ENCODE results near the gene GPC5.

Gene GPC5

DNA sequence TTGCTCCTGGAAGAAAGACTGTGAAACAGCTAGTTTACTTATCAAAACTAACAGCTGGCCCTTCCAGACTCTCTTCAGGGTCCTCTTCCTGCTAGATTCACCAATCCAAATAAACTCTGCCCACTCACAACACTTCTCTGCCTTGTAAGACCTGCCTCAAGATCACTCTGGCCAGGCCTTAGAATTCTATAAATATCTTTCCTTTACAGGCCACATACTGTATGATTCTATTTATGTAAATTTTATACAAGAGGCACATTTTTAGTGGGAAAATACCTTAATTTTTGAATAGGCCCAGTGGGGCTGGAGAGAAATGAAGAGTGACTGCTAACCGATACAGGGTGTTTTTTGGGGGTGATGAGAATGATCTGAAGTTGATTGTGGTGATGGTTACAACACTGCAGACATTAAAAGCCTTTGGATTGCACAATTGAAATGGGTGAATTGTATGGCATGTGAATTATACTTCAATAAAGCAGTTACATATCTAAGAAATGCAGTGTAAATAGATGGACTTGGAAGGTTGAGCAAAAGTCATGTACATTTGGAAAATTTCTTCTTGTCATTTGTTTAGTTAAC, 141.8 kb downstream of the GPC5 start:
- no peak for DNase-seq

DNA sequence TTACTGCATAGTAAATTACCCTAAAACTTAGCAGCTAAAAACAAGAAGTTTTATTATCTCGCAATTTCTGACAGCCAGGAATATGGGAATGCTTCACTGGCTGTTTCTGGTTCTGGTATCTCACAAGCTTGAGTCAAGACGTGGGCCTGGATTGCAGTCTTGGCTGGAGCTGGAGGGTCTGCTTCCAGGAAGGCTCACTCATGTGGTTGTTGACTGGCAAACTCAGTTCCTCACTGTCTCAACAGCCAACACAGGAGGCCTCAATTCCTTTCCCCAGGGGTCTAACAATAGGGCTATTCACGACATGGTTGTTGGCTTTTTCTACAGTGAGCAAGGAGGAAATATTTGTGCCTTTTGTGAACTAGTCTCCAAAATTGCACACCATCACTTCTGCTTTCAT, 146.3 kb downstream of the GPC5 start:
- no peak for DNase-seq

DNA sequence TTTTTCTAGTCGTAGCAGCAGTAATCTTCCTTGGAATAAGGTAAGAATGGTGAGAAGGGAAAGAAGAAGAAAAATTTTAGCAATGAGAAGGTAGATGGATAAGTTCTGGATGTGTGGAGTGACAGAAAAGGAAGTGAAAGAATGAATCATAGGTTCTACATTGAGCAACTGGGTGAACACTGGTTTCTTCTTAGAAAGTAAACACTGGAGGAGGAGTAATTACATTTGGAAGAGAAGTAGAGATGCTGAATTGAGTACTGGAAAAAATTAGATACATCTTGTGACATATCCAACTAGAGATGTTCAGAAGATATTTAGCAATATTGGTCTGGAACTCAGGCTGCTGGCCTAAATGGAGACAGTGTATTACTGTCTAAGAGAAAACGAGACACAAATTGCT, 148.5 kb downstream of the GPC5 start:
- no peak for DNase-seq

DNA sequence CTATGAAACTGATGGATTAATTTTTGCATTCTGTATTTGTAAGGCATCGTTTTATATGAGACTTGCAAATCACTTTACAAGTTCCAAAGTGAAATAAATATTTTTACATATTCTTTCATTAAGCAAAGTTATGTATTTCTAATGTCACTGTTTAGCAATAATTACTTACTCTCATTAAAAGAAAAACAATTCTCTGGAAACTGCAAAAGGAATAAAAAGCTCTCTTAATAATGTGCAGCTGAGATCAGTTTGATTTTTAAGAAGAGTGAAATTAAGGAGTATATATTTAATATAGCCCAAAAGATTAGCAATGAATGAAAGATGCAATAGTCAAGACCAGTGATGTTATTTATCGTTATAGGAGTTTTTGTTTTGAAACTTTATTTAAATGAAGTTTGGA, 155.2 kb downstream of the GPC5 start:
- no peak for DNase-seq

DNA sequence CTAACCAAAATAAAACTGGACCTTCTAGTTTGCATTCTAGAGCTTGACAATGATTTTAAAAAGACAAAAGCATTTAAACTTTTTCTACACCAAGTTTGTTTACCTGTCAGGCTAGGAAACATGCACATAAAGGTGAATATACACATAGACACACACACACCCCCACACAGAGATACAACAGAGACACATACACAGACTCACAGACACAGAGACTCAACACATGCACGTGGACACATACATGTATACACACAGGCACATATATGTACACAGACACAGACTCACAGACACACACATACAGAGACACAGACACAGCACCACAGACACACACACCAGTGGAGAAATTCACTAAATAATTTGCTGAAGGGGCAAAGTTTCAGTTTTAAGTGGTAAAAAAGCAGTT, 155.7 kb downstream of the GPC5 start:
- DNase-seq, result no peak

DNA sequence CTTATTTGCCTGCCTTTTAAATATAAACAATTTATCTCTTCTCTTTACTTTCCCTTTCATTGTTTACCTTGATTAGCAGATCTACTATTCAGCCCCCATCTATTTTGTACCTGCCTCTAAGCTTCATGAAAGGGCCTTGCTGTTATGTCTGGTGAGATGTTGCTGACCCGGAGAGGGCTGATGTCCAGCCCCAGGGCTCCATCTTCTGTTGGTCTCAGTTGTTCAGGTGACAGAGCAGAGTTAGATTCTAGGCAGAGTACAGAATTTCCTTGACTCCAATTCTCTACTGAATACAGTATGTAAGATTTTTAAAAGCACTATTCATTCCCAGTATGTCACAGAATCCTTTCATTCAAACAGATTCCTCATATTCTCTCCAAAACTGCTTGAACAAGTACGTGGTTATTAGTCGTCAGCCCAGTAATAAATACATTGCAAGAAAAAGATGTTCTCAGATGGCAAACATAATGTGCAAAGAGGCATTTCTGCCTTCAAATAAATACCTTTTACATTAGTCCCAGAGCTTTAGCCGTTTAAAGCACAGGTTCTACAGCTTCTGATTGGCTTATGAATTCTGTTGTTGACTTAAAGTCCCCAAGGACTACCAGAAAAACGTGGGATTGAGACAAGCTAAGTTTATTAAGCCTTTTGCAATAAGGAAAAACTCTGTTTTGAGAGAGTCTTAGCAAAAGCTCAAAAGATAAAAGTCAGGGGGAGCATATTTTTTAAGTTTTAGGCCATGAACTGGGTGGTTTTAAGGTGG, 159.1 kb downstream of the GPC5 start:
- DNase-seq, result no peak

DNA sequence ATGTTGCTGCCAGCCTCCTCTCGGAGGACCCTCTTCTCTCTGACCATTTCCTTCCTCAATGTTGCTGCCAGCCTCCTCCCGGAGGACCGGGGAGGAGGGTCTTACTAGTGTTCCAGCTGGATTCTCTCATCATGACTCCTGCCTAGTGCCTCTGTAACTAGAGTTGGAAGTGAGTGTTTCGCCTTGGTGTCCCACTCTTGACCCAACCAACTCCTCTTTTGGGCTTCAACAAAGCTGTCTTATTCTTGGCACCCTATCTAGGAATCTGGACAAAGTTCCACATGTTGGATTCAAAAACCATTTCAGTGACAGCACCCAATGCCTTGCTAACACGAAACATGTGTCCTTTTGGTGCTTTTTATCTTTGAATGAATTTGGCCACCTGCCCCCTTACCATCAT, 165.4 kb downstream of the GPC5 start:
- DNase-seq, result no peak

DNA sequence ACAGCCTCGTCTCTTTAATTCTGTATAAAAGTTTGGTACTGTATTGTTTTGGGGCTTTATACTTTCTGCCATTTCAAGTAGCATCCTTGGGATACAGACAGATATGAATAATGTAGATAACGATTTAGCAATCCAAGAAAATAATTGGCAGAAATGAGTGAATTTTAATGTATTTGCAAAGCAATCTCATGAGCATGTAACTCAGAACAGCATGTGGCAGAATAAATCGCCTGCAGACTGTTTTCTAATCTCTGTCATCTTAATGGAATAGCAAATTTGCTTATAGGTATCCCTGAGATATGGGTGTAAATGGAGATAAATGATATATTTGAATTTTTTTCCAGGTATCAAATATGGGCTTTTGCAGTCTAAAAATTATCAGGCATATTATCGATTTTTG, 166.0 kb downstream of the GPC5 start:
- DNase-seq, result no peak

DNA sequence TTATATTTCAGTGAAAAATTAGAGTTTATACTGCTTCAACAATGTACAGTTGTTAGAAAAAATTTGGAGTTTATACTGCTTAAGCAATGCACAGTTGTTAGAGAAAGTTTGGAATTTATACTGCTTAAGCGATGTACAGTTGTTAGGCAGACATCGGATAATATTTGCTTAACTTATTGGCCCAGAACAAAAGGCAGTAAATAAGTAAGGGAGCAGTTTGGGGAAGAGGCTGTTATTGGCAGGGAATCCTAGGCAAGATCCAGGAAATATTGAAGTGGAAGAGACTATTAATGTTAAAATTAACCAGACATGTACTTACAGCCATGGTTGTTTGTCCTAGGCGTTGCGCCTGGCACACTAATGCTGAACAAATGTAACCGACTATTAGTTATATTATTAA, 166.9 kb downstream of the GPC5 start:
- DNase-seq, result no peak

DNA sequence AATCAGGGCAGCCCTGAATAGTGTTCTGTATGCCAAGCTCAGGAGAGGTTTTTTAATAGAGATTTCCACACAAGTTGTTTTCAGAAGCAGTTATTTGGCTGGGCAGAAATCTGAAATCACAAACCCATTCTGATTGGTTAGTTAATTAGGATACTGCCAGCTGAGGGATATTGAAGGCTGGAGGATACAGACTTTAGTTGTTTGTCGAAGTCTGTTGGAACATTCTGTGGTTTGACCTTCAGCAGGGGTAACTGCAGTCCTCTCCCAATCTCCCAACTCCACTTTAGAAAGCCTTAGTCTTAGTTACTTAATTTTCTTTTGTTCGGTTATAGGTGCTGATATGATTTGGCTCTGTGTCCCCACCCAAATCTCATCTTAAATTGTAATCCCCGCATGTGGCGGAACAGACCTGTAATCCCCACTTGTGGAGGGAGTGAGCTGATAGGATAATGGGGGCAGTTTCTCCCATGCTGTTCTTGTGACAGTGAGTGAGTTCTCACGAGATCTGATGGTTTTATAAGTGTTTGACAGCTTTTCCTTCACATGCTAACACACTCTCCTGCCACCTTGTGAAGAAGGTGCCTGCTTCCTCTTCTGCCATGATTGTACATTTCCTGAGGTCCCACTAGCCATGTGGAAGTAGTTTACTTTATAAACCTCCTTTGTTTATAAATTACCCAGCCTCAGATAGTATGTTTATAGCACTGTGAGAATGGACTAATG, 169.2 kb downstream of the GPC5 start:
- DNase-seq, result no peak

DNA sequence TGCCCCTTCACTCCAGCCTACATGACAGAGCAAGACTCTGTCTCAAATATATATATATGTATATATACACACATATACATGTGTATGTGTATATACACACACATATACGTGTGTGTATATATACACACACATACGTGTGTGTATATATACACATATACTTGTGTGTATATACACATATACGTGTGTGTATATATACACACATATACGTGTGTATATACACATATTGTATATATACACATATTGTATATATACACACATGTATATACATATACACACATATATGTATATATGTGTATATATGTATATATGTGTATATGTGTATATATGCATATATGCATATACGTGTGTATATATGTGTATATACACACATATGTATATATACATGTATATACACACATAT, 173.3 kb downstream of the GPC5 start:
- no peak for DNase-seq

DNA sequence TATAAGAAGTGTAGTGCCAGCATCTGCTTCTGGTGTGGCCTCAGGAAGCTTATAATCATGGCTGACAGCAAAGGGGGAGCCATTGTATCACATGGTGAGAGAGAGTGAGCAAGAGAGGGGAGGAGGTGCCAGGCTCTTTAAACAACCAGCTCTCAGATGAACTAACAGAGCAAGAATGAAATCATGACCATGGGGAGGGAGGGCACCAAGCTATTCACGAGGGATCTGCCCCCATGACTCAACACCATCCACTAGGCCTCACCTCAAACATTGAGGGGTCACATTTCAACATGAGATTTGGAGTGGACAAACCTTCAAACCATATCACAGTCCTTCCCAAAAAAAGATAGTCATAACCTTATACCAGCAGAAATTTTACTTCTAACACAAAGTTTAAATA, 174.0 kb downstream of the GPC5 start:
- no peak for DNase-seq

DNA sequence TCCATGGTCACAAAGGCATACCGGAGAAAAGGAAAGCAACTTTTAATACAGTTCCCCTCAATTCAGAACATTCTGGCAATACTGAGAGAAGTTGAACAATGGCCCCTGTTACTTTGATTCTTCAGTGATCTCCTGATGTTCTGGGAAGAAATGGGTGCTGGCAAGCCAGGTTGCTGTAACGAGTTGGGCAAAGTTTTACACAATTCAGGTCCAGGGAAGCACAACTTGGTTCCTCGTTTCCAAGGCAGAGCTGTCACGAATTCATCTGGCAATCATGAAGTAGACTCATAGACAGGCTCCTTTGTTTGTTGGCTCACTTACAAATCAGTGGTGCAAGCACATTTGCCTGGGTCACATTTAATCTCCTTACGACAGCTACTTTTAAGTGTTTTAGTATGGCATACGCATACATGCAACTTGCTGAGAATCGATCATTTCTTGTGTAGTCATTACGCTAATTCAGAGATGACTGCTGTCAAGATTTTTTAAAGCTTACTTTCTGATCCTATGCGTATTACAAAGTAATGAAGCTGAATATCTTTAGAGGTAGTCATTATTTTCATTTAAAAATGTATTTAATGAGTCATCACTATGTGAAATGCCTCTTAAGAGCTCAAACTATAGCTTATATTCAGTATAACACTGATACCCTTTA, 174.7 kb downstream of the GPC5 start:
- DNase-seq, result no peak

DNA sequence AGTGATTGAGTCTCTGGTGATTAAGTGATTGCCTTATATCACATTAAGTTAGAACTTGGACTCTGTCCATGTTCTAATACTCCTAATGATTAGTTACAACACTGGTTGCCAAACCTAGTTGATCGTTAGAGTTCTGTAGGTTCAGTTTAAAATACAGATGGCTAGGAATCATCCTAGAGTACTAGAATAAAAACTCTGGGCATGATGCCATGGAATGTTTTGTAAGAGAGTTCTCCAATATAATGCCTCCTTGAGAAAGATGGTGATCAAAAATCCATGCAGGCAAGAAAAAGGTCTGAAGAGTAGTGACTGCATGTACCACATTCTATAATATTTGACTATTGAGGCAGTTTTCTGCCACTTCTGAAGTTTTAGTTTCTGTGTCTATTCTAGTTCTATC, 176.3 kb downstream of the GPC5 start:
- DNase-seq, result no peak

DNA sequence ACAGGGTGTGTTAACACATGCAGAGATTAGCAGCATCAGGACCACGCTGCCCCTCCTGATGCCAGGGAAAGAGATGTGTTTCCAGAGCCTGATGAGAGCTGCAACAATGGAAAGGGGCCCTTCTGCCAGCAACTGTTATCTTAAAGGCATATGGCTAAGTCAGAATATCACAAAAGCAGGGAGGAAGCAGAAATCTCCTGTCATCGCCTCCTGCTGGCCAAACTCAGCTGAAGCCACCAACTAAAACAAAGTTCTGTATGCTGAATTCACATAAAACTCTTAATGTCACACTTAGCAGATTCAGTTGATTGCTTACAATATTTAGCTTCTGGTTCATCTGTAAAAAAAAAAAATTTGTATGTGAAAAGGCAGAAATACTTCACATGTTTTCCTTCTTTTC, 178.2 kb downstream of the GPC5 start:
- DNase-seq, result peak in 1 of 5 experiments; percentile 7

DNA sequence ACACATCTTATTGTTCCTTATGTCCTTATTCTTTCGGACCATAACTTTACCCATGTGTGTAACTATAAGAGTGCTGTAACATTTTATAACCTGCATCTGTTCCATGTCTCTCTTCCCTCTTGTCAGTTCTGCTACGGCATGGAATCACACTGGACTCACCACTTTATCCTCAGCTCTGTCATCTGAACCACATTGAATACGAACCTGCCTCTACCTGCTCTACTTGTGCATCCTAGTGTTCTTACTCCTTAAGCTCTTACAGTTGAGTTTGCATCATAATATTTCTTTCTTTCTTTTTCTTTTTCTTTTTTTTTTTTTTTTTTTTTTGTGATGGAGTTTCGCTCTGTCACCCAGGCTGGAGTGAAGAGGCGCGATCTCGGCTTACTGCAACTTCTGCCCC, 180.9 kb downstream of the GPC5 start:
- DNase-seq, result no peak

DNA sequence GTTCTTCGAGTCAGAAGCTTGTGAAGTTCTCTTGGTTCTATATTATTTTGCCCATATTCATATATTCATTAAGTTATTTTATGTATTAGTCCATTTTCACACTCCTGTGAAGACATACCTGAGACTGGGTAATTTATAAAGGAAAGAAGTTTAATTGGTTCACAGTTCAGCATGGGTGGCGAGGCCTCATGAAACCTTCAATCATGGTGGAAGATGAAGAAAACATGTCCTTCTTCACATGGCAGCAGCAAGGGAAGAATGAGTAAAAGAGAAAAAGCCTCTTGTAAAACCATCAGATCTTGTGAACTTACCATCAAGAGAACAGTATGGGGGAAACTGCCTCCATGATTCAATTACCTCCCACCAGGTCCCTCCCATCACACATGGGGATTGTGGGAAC, 182.3 kb downstream of the GPC5 start:
- no peak for DNase-seq

DNA sequence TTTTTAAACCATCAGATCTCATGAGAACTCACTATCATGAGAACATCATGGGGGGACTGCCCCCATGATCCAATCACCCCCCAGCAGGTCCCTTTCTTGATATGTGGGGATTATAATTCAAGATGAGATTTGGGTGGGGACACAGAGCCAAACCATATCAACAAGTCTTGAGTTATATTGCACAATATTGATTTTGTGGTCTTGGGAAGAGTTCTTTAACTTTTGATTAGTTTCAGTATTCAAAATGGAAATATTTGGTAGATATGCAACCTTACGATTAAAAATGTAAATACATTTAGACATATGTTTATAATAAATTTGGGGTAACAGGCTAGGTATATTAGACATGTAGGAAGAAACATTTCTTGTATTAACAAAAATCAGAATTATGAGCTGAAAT, 188.2 kb downstream of the GPC5 start:
- DNase-seq, result no peak

DNA sequence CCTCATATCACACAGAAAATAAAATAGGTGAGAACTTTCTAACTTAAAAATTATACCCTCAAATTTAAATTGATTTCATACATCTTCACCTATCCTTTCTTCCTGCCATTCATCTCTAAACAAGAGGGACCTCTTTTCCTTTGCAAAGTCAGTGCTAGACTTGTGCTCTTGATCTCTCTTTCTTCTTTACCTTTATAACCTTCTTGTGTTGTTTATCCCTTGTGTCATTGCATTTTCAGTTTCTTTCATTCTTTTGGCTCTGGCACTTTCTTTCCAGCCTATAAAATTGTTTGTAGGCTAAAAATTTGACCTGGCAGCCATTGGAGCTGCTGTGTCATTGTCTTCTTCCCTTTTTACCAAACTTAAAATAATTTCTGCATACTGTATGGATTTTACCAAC, 190.1 kb downstream of the GPC5 start:
- no peak for DNase-seq

DNA sequence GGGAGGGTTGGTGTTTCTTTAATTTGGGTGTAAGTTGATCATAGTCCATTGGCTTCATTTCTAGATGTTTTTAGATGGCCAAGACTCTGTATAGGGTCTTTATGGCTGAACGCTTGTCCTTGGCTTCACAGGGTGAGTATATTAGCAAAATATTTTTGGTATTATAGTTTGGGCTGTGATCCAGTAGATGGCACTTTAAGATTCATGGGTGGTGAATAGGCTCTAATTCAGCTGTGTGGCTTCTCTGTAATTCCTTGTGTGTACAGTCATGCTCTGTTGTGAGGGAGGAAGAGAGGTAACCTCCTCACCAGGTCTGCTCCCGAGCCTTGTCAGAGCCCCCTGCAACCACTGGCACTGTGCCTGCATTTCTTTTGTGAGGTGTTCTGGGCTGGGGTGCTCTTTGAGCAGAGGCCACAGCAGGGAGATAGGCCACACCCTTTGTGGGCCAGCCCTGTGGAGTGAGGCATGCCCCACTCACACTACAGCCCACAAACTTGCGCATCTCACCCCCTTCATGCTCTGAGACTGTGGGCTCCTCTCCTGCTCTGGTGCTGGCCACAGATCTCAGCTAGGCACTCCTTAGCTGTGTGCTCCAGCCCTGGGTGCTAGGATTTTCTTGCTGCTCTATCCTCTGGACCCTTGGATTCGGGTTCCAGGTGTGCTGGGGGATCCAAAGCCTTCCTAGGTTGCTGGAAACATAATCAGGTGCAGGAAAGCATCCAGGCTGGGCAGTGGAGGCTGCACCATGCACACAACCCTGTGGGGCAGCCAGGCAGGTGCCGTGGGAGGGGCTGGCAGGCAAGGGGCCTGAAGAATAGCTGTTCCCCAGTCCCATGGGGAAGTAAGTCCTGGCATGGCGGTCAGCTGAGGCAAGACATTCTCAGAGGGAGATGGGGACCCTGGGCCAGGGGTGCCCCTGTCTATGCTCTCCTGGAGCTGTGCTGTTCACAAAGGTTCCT, 193.9 kb downstream of the GPC5 start:
- DNase-seq, result no peak

DNA sequence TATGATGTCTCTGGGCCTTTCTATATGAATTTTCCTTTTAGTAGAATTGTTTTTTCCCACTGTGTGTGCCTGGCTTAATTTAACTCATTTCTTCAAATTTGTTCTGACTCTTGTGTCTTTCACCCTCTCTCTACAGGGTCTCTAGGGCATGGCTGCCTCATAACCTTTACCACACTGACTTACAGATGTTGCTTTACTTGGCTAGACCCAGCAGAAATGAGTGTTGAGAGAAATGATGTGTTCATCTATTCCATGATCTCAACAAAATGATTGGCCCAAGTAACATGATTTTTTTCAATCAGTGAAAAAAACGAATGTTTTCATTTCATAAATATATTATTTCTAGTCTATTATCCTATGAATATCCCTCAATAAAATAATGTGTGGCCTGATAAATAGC, 195.0 kb downstream of the GPC5 start:
- DNase-seq, result no peak

DNA sequence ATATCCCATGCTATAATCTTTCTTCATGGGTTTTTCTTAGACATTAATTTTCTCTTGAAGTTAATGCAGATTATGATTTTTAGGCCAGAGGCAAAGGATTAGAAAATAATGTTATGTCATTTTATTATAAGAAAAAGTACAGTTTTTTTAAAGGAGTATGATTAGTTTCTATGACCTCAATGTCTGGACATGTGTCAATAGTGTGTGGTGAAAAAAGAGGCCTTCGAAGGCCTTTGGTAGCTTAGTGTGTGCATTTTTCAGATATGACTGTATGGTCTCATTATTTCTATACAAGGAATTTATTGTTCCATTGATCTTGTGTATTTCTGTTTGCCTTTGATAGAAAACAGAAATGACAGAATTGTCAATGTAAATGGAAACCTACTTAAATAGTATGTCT, 195.6 kb downstream of the GPC5 start:
- DNase-seq, result no peak

DNA sequence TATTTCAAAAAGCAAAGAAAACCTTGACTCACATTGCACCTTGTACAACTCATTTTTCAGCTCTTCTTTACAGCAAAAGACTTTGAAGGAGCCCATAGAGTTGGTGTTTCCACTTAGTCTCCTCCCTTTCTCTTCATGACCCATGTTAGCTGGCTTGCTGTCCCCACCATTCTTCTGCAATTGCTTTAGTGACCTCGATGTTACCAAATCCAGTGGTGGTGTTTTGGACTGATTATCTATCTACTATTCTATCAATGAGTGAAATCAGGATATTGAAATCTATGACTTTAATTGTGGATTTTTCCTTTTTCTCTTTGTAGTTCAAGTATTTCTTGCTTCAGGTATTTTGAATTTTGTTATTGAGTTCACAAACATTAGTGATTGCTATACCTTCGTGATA, 197.3 kb downstream of the GPC5 start:
- DNase-seq, result no peak
